ENCODE results near the gene IQCE. TPM values are rescaled to one million over a fixed set of nuclear protein-coding genes. Genes with fewer than 3 reads are reported as not detected.

Gene IQCE
- polyA plus RNA-seq, 1 donor from 2014 or later = 21.2 TPM

- H3K36me3 ChIP-seq (ENCODE audit: insufficient read depth, low read length) = no peaks in the 10 kb centered on the region
- no peak overlapping the region for H3K4me3 ChIP-seq (ENCODE audit: low read length)
- no peak overlapping the region for H3K27ac ChIP-seq (ENCODE audit: low read length)
- H3K4me2 ChIP-seq (ENCODE audit: low read length) = no peak overlapping the region
- no peak overlapping the region for H3K9ac ChIP-seq (ENCODE audit: low read length)
- no peaks in the 10 kb centered on the region for H3K27me3 ChIP-seq (ENCODE audit: insufficient read depth, low read depth, low read length)
- H3K9me3 ChIP-seq (ENCODE audit: low read length) = no peaks in the 10 kb centered on the region
- TF ChIP-seq POLR2AphosphoS5 (IDR thresholded peaks at IDR 0.05) (no peak), RAD21 (conservative IDR thresholded peaks at IDR 0.05) (no peak), SMC3 (conservative IDR thresholded peaks at IDR 0.05; ENCODE audit: poor library complexity) (no peak), TAF1 (IDR thresholded peaks at IDR 0.05; ENCODE audit: low read depth) (no peak), EP300 (conservative IDR thresholded peaks at IDR 0.05; ENCODE audit: poor library complexity, severe bottlenecking) (no peak), EZH2 (IDR thresholded peaks at IDR 0.05; ENCODE audit: borderline replicate concordance, insufficient read depth, low read length, poor library complexity, severe bottlenecking) (no peak)
- TF ChIP-seq, protein P1, sequence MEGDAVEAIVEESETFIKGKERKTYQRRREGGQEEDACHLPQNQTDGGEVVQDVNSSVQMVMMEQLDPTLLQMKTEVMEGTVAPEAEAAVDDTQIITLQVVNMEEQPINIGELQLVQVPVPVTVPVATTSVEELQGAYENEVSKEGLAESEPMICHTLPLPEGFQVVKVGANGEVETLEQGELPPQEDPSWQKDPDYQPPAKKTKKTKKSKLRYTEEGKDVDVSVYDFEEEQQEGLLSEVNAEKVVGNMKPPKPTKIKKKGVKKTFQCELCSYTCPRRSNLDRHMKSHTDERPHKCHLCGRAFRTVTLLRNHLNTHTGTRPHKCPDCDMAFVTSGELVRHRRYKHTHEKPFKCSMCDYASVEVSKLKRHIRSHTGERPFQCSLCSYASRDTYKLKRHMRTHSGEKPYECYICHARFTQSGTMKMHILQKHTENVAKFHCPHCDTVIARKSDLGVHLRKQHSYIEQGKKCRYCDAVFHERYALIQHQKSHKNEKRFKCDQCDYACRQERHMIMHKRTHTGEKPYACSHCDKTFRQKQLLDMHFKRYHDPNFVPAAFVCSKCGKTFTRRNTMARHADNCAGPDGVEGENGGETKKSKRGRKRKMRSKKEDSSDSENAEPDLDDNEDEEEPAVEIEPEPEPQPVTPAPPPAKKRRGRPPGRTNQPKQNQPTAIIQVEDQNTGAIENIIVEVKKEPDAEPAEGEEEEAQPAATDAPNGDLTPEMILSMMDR (IDR thresholded peaks at IDR 0.05; ENCODE audit: poor library complexity, severe bottlenecking) = no peak
- TF ChIP-seq, protein P2, sequence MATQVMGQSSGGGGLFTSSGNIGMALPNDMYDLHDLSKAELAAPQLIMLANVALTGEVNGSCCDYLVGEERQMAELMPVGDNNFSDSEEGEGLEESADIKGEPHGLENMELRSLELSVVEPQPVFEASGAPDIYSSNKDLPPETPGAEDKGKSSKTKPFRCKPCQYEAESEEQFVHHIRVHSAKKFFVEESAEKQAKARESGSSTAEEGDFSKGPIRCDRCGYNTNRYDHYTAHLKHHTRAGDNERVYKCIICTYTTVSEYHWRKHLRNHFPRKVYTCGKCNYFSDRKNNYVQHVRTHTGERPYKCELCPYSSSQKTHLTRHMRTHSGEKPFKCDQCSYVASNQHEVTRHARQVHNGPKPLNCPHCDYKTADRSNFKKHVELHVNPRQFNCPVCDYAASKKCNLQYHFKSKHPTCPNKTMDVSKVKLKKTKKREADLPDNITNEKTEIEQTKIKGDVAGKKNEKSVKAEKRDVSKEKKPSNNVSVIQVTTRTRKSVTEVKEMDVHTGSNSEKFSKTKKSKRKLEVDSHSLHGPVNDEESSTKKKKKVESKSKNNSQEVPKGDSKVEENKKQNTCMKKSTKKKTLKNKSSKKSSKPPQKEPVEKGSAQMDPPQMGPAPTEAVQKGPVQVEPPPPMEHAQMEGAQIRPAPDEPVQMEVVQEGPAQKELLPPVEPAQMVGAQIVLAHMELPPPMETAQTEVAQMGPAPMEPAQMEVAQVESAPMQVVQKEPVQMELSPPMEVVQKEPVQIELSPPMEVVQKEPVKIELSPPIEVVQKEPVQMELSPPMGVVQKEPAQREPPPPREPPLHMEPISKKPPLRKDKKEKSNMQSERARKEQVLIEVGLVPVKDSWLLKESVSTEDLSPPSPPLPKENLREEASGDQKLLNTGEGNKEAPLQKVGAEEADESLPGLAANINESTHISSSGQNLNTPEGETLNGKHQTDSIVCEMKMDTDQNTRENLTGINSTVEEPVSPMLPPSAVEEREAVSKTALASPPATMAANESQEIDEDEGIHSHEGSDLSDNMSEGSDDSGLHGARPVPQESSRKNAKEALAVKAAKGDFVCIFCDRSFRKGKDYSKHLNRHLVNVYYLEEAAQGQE (IDR thresholded peaks at IDR 0.05; ENCODE audit: borderline replicate concordance) = no peak
- H3K9me2 ChIP-seq (ENCODE audit: insufficient read depth, low read length) = no peaks in the 10 kb centered on the region
- H3K79me2 ChIP-seq (replicated peaks; ENCODE audit: insufficient read depth, low read length) = no peaks in the 10 kb centered on the region
- no peak overlapping the region for H2AFZ ChIP-seq (ENCODE audit: low read depth, low read length)
- H3F3A ChIP-seq (ENCODE audit: insufficient read depth, low read length, poor library complexity, severe bottlenecking) = no peaks in the 10 kb centered on the region
- no peaks in the 10 kb centered on the region for H4K20me1 ChIP-seq (ENCODE audit: insufficient read depth)
Measured at GRCh38 chr7:2510130-2510776, 48.5 kb upstream of the IQCE start.

DNA sequence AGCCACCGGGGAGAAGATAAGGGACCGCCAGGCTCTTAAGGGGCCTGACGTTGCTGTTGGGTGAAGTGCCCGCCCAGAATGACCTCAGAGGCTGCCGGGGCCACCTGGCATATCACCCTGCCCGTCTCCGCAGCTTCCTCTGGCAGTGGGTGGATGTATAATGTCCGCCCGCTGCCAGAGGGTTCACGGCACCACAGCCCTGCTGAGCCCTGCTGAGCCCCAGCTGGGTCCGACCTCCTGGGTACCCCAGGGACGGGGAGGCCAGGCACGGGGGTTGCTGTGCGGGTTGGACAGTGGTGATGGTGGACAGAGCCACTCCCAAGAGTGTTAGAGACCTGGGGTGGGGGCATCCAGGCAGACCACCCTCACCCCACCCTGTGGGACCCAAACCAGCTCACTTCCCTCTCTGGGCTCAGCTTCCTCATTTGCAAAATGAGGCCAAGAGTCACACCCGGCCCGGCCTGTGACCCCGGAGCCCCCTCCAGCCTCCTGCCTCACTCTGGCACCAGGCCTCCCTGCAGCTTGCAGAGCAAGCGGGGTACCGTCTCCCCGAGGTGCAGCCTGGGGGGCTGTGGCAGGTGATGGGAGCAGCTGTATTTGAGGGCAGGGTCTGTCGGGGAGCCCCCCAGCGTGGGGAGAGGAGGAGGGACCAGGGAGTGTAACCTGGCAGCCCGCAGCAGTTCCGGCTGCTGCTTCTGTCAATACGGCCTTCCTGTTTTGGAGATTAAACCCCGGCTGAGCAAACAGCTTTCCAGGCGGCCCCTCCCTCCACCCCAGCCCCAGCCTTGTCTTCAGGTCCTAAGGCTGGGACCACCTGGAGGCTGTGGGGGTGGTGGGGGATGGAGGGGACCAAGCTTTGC is 47.6 kb upstream of the IQCE start:
- H3K9ac ChIP-seq (ENCODE audit: low read length) = no peak overlapping the region
- no peak overlapping the region for H2AFZ ChIP-seq (ENCODE audit: low read depth, low read length)
- H3K36me3 ChIP-seq (ENCODE audit: insufficient read depth, low read length) = no peaks in the 10 kb centered on the region
- H3K4me3 ChIP-seq (ENCODE audit: low read length) = no peak overlapping the region
- H3K27me3 ChIP-seq (ENCODE audit: insufficient read depth, low read depth, low read length) = no peaks in the 10 kb centered on the region
- H3K79me2 ChIP-seq (replicated peaks; ENCODE audit: insufficient read depth, low read length) = no peaks in the 10 kb centered on the region
- TF ChIP-seq TAF1 (IDR thresholded peaks at IDR 0.05; ENCODE audit: low read depth) (no peak), EP300 (conservative IDR thresholded peaks at IDR 0.05; ENCODE audit: poor library complexity, severe bottlenecking) (no peak), SMC3 (conservative IDR thresholded peaks at IDR 0.05; ENCODE audit: poor library complexity) (no peak), POLR2AphosphoS5 (IDR thresholded peaks at IDR 0.05) (no peak), EZH2 (IDR thresholded peaks at IDR 0.05; ENCODE audit: borderline replicate concordance, insufficient read depth, low read length, poor library complexity, severe bottlenecking) (no peak), MXI1 (conservative IDR thresholded peaks at IDR 0.05; ENCODE audit: poor library complexity, severe bottlenecking) (no peak), RAD21 (conservative IDR thresholded peaks at IDR 0.05) (no peak)
- TF ChIP-seq, protein P2 (IDR thresholded peaks at IDR 0.05; ENCODE audit: borderline replicate concordance) = no peak
- TF ChIP-seq, protein P1 (IDR thresholded peaks at IDR 0.05; ENCODE audit: poor library complexity, severe bottlenecking) = no peak
- H3K27ac ChIP-seq (ENCODE audit: low read length) = no peak overlapping the region
- no peaks in the 10 kb centered on the region for H3K9me2 ChIP-seq (ENCODE audit: insufficient read depth, low read length)
- no peaks in the 10 kb centered on the region for H3K9me3 ChIP-seq (ENCODE audit: low read length)
- H3K4me2 ChIP-seq (ENCODE audit: low read length) = no peak overlapping the region
- no peaks in the 10 kb centered on the region for H4K20me1 ChIP-seq (ENCODE audit: insufficient read depth)
- H3F3A ChIP-seq (ENCODE audit: insufficient read depth, low read length, poor library complexity, severe bottlenecking) = no peaks in the 10 kb centered on the region

Data from neural cell (in vitro differentiated cells).